Transverse colon (tissue), 4 donors: Measurements from ENCODE around the gene PCDHB9.

Experiments
- EP300 ChIP-seq: sonication (generic); formaldehyde crosslinking; IDR thresholded peaks from one replicate; pipeline ENCODE4 v1.6.1; 2017; ENCODE audit warnings: antibody characterized with exemption, low read depth
- POLR2A ChIP-seq: fragments of 450-650 bp; IDR thresholded peaks from one replicate; pipeline ENCODE4 v1.6.1; 2016; ENCODE audit warnings: antibody characterized with exemption, mild to moderate bottlenecking, moderate library complexity
- POLR2AphosphoS5 ChIP-seq, 3 donors: sonication (generic); formaldehyde crosslinking; IDR thresholded peaks; one replicate each; pipeline ENCODE4 v1.6.1; 2016; ENCODE audit warnings: antibody characterized with exemption in 3 of 3
- TF ChIP-seq, protein P1 (sequence below), 5 experiments: fragments of 200-600 bp in 3 of 5; fragments of 450-650 bp in 2 of 5; sonication (generic) in 3 of 5; IDR thresholded peaks; 1 replicate in 2 of 5; 2 replicates in 3 of 5; pipeline ENCODE4 v1.5.1; 2016 to 2017; ENCODE audit warnings: antibody characterized with exemption in 5 of 5, inconsistent platforms in 3 of 5, mild to moderate bottlenecking in 2 of 5, moderate library complexity in 1 of 5

DNA sequence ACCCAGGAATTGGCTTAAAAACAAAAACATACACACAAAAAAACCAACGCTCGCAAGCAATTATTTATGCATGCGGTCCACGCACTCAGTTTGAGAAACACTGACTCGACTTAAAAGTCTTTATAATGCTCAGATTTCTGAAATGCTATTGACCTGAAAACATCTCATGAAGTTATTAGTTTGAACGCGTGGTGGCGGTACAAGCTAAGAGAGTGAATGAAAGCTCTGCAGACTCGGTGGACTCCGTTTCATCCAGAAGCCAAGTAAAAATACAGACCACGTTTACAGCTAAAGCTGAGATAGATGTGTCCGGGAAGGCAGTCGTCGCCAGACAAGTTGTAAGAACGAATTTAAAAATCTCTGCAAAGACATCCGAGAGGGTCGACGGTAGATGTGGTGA lies 37.1 kb upstream of the PCDHB9 start, which contains the start of gene PCDHB6:
- TF ChIP-seq, protein P1, sequence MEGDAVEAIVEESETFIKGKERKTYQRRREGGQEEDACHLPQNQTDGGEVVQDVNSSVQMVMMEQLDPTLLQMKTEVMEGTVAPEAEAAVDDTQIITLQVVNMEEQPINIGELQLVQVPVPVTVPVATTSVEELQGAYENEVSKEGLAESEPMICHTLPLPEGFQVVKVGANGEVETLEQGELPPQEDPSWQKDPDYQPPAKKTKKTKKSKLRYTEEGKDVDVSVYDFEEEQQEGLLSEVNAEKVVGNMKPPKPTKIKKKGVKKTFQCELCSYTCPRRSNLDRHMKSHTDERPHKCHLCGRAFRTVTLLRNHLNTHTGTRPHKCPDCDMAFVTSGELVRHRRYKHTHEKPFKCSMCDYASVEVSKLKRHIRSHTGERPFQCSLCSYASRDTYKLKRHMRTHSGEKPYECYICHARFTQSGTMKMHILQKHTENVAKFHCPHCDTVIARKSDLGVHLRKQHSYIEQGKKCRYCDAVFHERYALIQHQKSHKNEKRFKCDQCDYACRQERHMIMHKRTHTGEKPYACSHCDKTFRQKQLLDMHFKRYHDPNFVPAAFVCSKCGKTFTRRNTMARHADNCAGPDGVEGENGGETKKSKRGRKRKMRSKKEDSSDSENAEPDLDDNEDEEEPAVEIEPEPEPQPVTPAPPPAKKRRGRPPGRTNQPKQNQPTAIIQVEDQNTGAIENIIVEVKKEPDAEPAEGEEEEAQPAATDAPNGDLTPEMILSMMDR (IDR thresholded peaks at IDR 0.05), result no peak
- TF ChIP-seq POLR2A, result no peak
- TF ChIP-seq EP300, result no peak
- no peak for TF ChIP-seq POLR2AphosphoS5 (IDR thresholded peaks at IDR 0.05)
